ENCODE results near the gene THEM4.
"Not testable (repeated sequence)": the region's sequence is repeated elsewhere in the genome, so short reads cannot be mapped to it uniquely, and the experiment has no call there.

Gene THEM4

GRCh38 chr1:151935154-151935553, 25.8 kb upstream of the THEM4 start:
- no peak for DNase-seq

GRCh38 chr1:151934048-151934493, 24.8 kb upstream of the THEM4 start:
- DNase-seq = peak in 10 of 51 donors; percentile 2 to 28 (median 10)

- no peak for DNase-seq
Observed at GRCh38 chr1:151924691-151925587, 15.6 kb upstream of the THEM4 start.

GRCh38 chr1:151923422-151923821, 14.1 kb upstream of the THEM4 start:
- DNase-seq = no peak

- DNase-seq = no peak
Observed at GRCh38 chr1:151920149-151920548, 10.8 kb upstream of the THEM4 start.

GRCh38 chr1:151918819-151919610, 9.7 kb upstream of the THEM4 start:
- no peak for DNase-seq

GRCh38 chr1:151918156-151918555, 8.8 kb upstream of the THEM4 start:
- DNase-seq = no peak

- DNase-seq = no peak
Observed at GRCh38 chr1:151916726-151917370, 7.5 kb upstream of the THEM4 start.

GRCh38 chr1:151915061-151915686, 5.9 kb upstream of the THEM4 start:
- no peak for DNase-seq

GRCh38 chr1:151914076-151914475, 4.8 kb upstream of the THEM4 start:
- no peak for DNase-seq

- no peak for DNase-seq
Observed at GRCh38 chr1:151912973-151913372, 3.7 kb upstream of the THEM4 start.

GRCh38 chr1:151908228-151908691, 1.1 kb downstream of the THEM4 start:
- DNase-seq = no peak

- no peak for DNase-seq
Observed at GRCh38 chr1:151907363-151908139, 1.8 kb downstream of the THEM4 start.

GRCh38 chr1:151906324-151906645, 3.0 kb downstream of the THEM4 start:
- DNase-seq = not testable (repeated sequence)

- DNase-seq = not testable (repeated sequence)
Observed at GRCh38 chr1:151905443-151906323, 3.6 kb downstream of the THEM4 start.

- no peak for DNase-seq
Observed at GRCh38 chr1:151905070-151905442, 4.3 kb downstream of the THEM4 start.

GRCh38 chr1:151902858-151903257, 6.5 kb downstream of the THEM4 start:
- DNase-seq = no peak

- DNase-seq = not testable (repeated sequence)
Observed at GRCh38 chr1:151900804-151901203, 8.5 kb downstream of the THEM4 start.

GRCh38 chr1:151898519-151898991, 10.8 kb downstream of the THEM4 start:
- no peak for DNase-seq

Data from hypothalamus (tissue), 51 donors.